CD4-positive, alpha-beta memory T cell (primary cell): Measurements from ENCODE around the gene PATJ. TPM values are rescaled to one million over a fixed set of nuclear protein-coding genes. Genes with fewer than 3 reads are reported as not detected.
A peak's percentile ranks its signal among the peaks of the same experiment; 100 is the strongest.

Source experiments
- CTCF ChIA-PET: fragments of 350-600 bp; sonication (Branson Sonifier 250); formaldehyde crosslinking; loops from one replicate; lab custom pipeline; 2021; ENCODE audit warnings: inconsistent platforms; ENCODE audit not compliant: partially characterized antibody; lab: Charles Lee
- POLR2A ChIA-PET: fragments of 350-600 bp; sonication (Branson Sonifier 250); formaldehyde crosslinking; loops from one replicate; lab custom pipeline; 2021; ENCODE audit not compliant: partially characterized antibody; lab: Charles Lee
- DNase-seq, 5 donors: peaks; one replicate each; pipeline versions ENCODE4 v3.0.0 to v3.0.0-alpha.2; 2020 to 2022; ENCODE audit warnings: mixed read lengths in 1 of 5
- H3K27ac ChIP-seq: one replicate; pipeline ENCODE4 v1.7.0; 2013; ENCODE audit warnings: low read depth, low read length
- H3K27me3 ChIP-seq: 2 replicates; pipeline ENCODE4 v1.7.0; 2013; ENCODE audit warnings: mild to moderate bottlenecking, low read length, moderate library complexity; ENCODE audit not compliant: insufficient read depth
- H3K36me3 ChIP-seq: 2 replicates; pipeline ENCODE4 v1.7.0; 2013; ENCODE audit warnings: mild to moderate bottlenecking, low read length, moderate library complexity; ENCODE audit not compliant: insufficient read depth
- H3K4me1 ChIP-seq: 2 replicates; pipeline ENCODE4 v1.7.0; 2013; ENCODE audit warnings: mild to moderate bottlenecking, low read length, moderate library complexity; ENCODE audit not compliant: insufficient read depth
- H3K4me3 ChIP-seq, 2 donors: one replicate each; pipeline ENCODE4 v1.7.0; 2013; ENCODE audit warnings: low read length in 2 of 2, mild to moderate bottlenecking in 1 of 2
- H3K9me3 ChIP-seq, 2 donors: one replicate each; pipeline ENCODE4 v1.7.0; 2013; ENCODE audit warnings: low read length in 2 of 2, control low read depth in 1 of 2; ENCODE audit not compliant: control insufficient read depth in 1 of 2
- H3K27ac Mint-ChIP-seq, 7 donors: one replicate each; pipeline ENCODE4 v1.8.0; 2020 to 2021; ENCODE audit warnings: mixed read lengths in 7 of 7, mild to moderate bottlenecking in 6 of 7, inconsistent platforms in 3 of 7, moderate library complexity in 3 of 7
- H3K27me3 Mint-ChIP-seq, 2 donors: one replicate each; pipeline ENCODE4 v1.8.0; 2020 to 2021; ENCODE audit warnings: mixed read lengths in 2 of 2
- H3K36me3 Mint-ChIP-seq, 2 donors: one replicate each; pipeline ENCODE4 v1.8.0; 2020 to 2021; ENCODE audit warnings: mixed read lengths in 2 of 2, inconsistent platforms in 1 of 2, mild to moderate bottlenecking in 1 of 2
- H3K4me1 Mint-ChIP-seq, 4 donors: one replicate each; pipeline ENCODE4 v1.8.0; 2020 to 2021; ENCODE audit warnings: mixed read lengths in 4 of 4, mild to moderate bottlenecking in 1 of 4
- H3K4me3 Mint-ChIP-seq, 8 donors: one replicate each; pipeline ENCODE4 v1.8.0; 2020 to 2021; ENCODE audit warnings: mixed read lengths in 8 of 8, mild to moderate bottlenecking in 7 of 8, moderate library complexity in 6 of 8, inconsistent platforms in 3 of 8
- H3K9me3 Mint-ChIP-seq, 8 donors: one replicate each; pipeline ENCODE4 v1.8.0; 2020 to 2021; ENCODE audit warnings: mixed read lengths in 8 of 8, mild to moderate bottlenecking in 5 of 8, inconsistent platforms in 3 of 8, moderate library complexity in 1 of 8
- intact Hi-C: fragments of 100-400 bp; cut with micrococcal nuclease; formaldehyde crosslinking; loops from one replicate; pipeline ENCODE4 v1.15.1; 2023
- polyA plus RNA-seq, 2 donors: library from polyadenylated mRNA; unstranded; fragments of 300-500 nt; fragmentation: Illumina TruSeq; gene quantifications; one replicate each; pipeline ENCODE4 v1.2.3, GENCODE V29; 2021
- total RNA-seq, 2 experiments: library from RNA; stranded (reverse); gene quantifications; one replicate each; pipeline ENCODE4 v1.2.3, GENCODE V29; 2021

The PATJ gene
- total and polyA plus RNA-seq, 4 experiments from 2014 or later: 10.1 to 49.0 (median 38.0) TPM

GRCh38 chr1:62196086-62196690 lies 453.9 kb downstream of the PATJ start:
- peaks cover 0 to 4% (median 0%) of the 10 kb centered on the region in 8 donors for H3K9me3 Mint-ChIP-seq
- H3K36me3 Mint-ChIP-seq: no peaks in the 10 kb centered on the region
- no peak overlapping the region for H3K27ac Mint-ChIP-seq
- no peaks in the 10 kb centered on the region for H3K4me1 ChIP-seq
- intact Hi-C loops: no loop called here
- H3K27ac ChIP-seq: no peak overlapping the region
- POLR2A ChIA-PET: no interaction called here
- H3K27me3 ChIP-seq: no peaks in the 10 kb centered on the region
- H3K4me3 Mint-ChIP-seq: peak overlapping the region in 1 of 8 donors; percentile 32
- H3K9me3 ChIP-seq: no peaks in the 10 kb centered on the region
- no peak for DNase-seq
- peaks cover 16 to 27% of the 10 kb centered on the region in 2 donors for H3K27me3 Mint-ChIP-seq
- CTCF ChIA-PET: no interaction called here
- peaks cover 0 to 17% (median 4%) of the 10 kb centered on the region in 4 donors for H3K4me1 Mint-ChIP-seq
- no peaks in the 10 kb centered on the region for H3K36me3 ChIP-seq
- H3K4me3 ChIP-seq: no peak overlapping the region

GRCh38 chr1:62198069-62198780 lies 455.9 kb downstream of the PATJ start:
- Histone ChIP-seq H3K27me3 (no peaks in the 10 kb centered on the region), H3K36me3 (no peaks in the 10 kb centered on the region), H3K27ac (no peak overlapping the region), H3K4me1 (no peaks in the 10 kb centered on the region), H3K9me3 (no peaks in the 10 kb centered on the region), H3K4me3 (no peak overlapping the region)
- Mint-ChIP-seq H3K9me3 (peaks cover 0 to 4% (median 0%) of the 10 kb centered on the region in 8 donors), H3K4me1 (peaks cover 0 to 17% (median 4%) of the 10 kb centered on the region in 4 donors), H3K4me3 (no peak overlapping the region), H3K27ac (no peak overlapping the region), H3K27me3 (peaks cover 16 to 22% of the 10 kb centered on the region in 2 donors), H3K36me3 (no peaks in the 10 kb centered on the region)
- intact Hi-C loops: no loop called here
- DNase-seq: no peak
- ChIA-PET CTCF (interaction anchor here (0.9 kb wide), 1 partner anchor 207 kb away, joined by 3 read pairs; no protein-coding TSS in a partner anchor), POLR2A (no interaction called here)

GRCh38 chr1:62198781-62199125 lies 456.5 kb downstream of the PATJ start:
- POLR2A ChIA-PET: no interaction called here
- H3K4me1 Mint-ChIP-seq: peaks cover 0 to 17% (median 4%) of the 10 kb centered on the region in 4 donors

GRCh38 chr1:62207187-62207586 lies 464.9 kb downstream of the PATJ start:
- Mint-ChIP-seq H3K27ac (no peak overlapping the region), H3K9me3 (peaks cover 3 to 29% (median 18%) of the 10 kb centered on the region in 8 donors), H3K4me1 (peaks cover 0 to 3% (median 0%) of the 10 kb centered on the region in 4 donors), H3K27me3 (peaks cover 1 to 10% of the 10 kb centered on the region in 2 donors), H3K4me3 (no peak overlapping the region), H3K36me3 (peaks cover 2 to 3% of the 10 kb centered on the region in 2 donors)
- intact Hi-C loops: no loop called here
- no peaks in the 10 kb centered on the region for H3K4me1 ChIP-seq
- ChIA-PET POLR2A (no interaction called here), CTCF (no interaction called here)
- H3K27ac ChIP-seq: no peak overlapping the region
- DNase-seq: no peak
- no peaks in the 10 kb centered on the region for H3K9me3 ChIP-seq
- no peaks in the 10 kb centered on the region for H3K27me3 ChIP-seq
- no peaks in the 10 kb centered on the region for H3K36me3 ChIP-seq
- no peak overlapping the region for H3K4me3 ChIP-seq

More at GRCh38 chr1:62198781-62199125, 456.5 kb downstream of the PATJ start:
- Mint-ChIP-seq H3K9me3 (peaks cover 0 to 4% (median 0%) of the 10 kb centered on the region in 8 donors), H3K4me3 (no peak overlapping the region), H3K27ac (no peak overlapping the region), H3K36me3 (no peaks in the 10 kb centered on the region), H3K27me3 (peaks cover 11 to 19% of the 10 kb centered on the region in 2 donors)
- Histone ChIP-seq H3K27me3 (no peaks in the 10 kb centered on the region), H3K36me3 (no peaks in the 10 kb centered on the region), H3K9me3 (no peaks in the 10 kb centered on the region), H3K27ac (no peak overlapping the region), H3K4me3 (no peak overlapping the region), H3K4me1 (no peaks in the 10 kb centered on the region)
- intact Hi-C loops: no loop called here
- CTCF ChIA-PET: no interaction called here
- no peak for DNase-seq

GRCh38 chr1:62208087-62208486 lies 465.8 kb downstream of the PATJ start:
- Mint-ChIP-seq H3K4me1 (peaks cover 0 to 3% (median 0%) of the 10 kb centered on the region in 4 donors), H3K27me3 (peaks cover 1 to 9% of the 10 kb centered on the region in 2 donors), H3K36me3 (peaks cover 2 to 3% of the 10 kb centered on the region in 2 donors), H3K9me3 (peaks cover 3 to 29% (median 19%) of the 10 kb centered on the region in 8 donors), H3K4me3 (no peak overlapping the region), H3K27ac (no peak overlapping the region)
- Histone ChIP-seq H3K36me3 (no peaks in the 10 kb centered on the region), H3K27ac (no peak overlapping the region), H3K4me1 (no peaks in the 10 kb centered on the region), H3K9me3 (no peaks in the 10 kb centered on the region), H3K27me3 (no peaks in the 10 kb centered on the region), H3K4me3 (no peak overlapping the region)
- DNase-seq: no peak
- intact Hi-C loops: no loop called here
- POLR2A ChIA-PET: no interaction called here
- CTCF ChIA-PET: no interaction called here

- Histone ChIP-seq H3K4me1 (no peaks in the 10 kb centered on the region), H3K4me3 (no peak overlapping the region), H3K9me3 (no peaks in the 10 kb centered on the region), H3K36me3 (no peaks in the 10 kb centered on the region), H3K27me3 (no peaks in the 10 kb centered on the region), H3K27ac (no peak overlapping the region)
- ChIA-PET CTCF (no interaction called here), POLR2A (no interaction called here)
- no peak overlapping the region for H3K27ac Mint-ChIP-seq
- H3K36me3 Mint-ChIP-seq: peaks cover 2 to 3% of the 10 kb centered on the region in 2 donors
- H3K9me3 Mint-ChIP-seq: peaks cover 3 to 29% (median 19%) of the 10 kb centered on the region in 8 donors
- no peak overlapping the region for H3K4me3 Mint-ChIP-seq
- intact Hi-C loops: no loop called here
- DNase-seq: no peak
- peaks cover under 1 to 8% of the 10 kb centered on the region in 2 donors for H3K27me3 Mint-ChIP-seq
- peaks cover 0 to 3% (median 0%) of the 10 kb centered on the region in 4 donors for H3K4me1 Mint-ChIP-seq
Measured at GRCh38 chr1:62208970-62209369, 466.7 kb downstream of the PATJ start.

GRCh38 chr1:62209931-62210595 lies 467.8 kb downstream of the PATJ start:
- Mint-ChIP-seq H3K36me3 (peaks cover 2 to 3% of the 10 kb centered on the region in 2 donors), H3K4me3 (no peak overlapping the region), H3K27me3 (peaks cover 0 to 7% of the 10 kb centered on the region in 2 donors), H3K9me3 (peaks cover 3 to 29% (median 19%) of the 10 kb centered on the region in 8 donors), H3K27ac (no peak overlapping the region), H3K4me1 (peaks cover 0 to 3% (median 0%) of the 10 kb centered on the region in 4 donors)
- Histone ChIP-seq H3K9me3 (no peaks in the 10 kb centered on the region), H3K4me1 (no peaks in the 10 kb centered on the region), H3K36me3 (no peaks in the 10 kb centered on the region), H3K27me3 (no peaks in the 10 kb centered on the region), H3K27ac (no peak overlapping the region), H3K4me3 (no peak overlapping the region)
- ChIA-PET POLR2A (no interaction called here), CTCF (no interaction called here)
- intact Hi-C loops: no loop called here
- DNase-seq: no peak
